GM11168 (cell line): ENCODE results near the gene GREB1.

Experiments used
- in situ Hi-C: fragments of 300-500 bp; cut with MboI; formaldehyde crosslinking; loops from one replicate; pipeline ENCODE4 v1.12.0; 2022; ENCODE audit warnings: low sequenced_read_pairs; ENCODE audit not compliant: unreplicated experiment

GREB1 gene

DNA sequence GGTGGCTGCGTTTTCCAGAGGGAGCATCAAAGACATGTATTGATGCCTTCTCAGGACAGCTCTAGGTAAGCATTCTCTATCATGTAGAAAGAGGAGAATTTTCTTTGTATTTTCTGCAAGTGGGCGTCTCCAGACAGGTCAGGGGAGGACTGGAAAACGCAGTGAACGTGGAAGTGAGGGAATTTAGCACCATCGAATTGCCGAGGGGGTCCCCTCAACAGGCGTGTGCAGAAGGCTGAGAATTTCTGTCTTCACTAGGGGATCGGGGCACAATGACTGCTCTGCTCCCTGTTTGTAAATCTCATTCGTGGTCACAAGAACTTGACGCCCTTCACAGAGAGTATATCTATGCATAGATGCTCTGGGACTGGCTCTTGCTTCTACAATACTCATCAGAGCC, 141.1 kb downstream of the GREB1 start:
- in situ Hi-C loops, result no loop called here

DNA sequence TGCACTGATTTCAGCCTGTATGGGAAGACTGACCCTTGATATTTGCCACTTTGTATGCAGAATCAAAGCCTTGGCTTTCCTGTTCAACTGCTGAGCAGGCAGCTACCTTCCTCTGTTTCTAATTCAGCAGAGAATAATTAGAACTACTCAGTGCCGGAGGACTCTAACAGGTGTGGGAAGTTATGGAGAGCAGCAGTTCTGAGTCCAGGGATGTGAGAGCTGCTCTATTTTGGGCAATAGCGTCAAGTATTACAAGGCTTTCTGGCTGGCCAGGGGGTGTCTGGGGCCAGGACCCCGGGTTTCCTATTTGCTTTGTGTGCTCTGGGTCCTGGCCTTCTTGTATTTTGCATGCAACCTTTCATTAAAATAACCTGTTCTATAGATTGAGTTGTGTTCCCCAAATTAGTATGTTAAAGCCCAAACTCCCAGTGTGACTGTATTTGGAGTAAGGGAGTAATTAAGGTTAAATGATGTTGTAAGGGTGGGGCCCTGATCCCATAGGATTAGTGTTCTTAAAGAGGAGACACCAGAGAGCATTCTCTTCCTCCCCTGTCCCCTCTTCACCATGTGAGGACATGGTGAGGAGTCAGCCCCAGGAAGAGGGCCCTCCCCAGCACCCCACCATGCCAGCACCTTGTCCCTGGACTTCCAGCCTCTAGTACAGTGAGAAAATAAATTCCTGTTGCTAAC, 141.7 kb downstream of the GREB1 start:
- in situ Hi-C loops, result no loop called here

DNA sequence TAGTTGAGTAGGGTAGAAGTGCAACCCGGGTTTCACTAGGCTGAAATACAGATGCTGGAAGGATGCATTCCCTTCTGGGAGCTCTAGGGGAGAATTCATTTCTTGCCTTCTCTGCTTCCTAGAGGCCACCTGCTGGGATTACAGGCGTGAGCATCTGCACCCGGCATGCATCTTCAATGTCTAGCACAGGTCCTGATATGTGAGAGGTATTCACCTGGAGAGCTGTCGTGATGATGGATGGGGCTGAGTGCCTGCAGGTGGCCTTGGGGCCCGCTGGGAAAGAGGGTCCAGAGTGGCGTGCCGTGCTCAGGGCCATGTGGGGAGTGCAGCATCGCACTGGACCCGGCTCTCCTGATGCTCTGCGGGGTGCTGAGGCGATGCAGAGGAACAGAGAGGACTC, 142.8 kb downstream of the GREB1 start:
- in situ Hi-C loops, result no loop called here

DNA sequence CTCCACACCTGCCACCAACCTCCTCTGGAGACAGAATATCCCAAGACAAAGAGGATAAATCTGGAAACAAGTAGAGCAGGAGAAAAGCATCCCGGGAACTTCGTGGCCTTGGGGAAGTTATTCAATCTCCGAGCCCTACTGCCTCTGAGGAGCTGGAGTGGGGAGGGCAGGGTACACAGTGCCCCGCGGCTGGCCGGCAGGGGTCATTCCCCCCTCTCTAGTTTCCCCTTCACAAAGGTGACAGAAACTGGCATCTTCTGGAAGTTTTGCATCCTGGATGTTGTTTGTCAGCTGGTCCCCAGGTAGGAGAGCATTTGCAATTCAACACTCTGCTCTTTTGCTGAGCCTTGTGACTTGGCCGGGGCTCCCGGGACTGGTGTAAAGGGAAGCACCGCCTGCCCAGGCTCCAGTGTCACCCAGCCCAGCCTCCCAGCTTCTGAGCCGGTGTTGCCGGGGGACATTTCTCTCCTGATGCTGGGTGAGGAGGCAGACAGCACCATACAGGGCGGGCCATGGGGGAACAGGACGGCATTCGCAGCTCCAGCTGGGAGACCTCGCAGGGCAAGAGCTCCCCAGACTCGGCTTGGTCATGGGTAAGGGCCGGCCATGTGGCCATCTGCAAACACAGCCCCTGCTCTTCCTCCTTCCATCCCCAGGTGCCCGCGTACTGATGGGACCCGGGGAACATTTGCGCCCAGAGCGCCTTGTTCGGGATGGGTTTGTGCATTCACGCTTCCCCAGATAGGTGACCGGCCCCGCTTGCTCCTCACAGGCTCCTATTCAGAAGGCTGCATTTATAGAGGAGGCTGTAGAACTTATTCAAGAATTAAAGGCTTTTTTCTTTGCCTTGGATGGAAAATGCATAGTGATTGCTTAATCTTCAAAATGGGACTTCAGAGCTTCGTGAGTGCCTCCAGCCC, 143.6 kb downstream of the GREB1 start:
- in situ Hi-C loops, result no loop called here

DNA sequence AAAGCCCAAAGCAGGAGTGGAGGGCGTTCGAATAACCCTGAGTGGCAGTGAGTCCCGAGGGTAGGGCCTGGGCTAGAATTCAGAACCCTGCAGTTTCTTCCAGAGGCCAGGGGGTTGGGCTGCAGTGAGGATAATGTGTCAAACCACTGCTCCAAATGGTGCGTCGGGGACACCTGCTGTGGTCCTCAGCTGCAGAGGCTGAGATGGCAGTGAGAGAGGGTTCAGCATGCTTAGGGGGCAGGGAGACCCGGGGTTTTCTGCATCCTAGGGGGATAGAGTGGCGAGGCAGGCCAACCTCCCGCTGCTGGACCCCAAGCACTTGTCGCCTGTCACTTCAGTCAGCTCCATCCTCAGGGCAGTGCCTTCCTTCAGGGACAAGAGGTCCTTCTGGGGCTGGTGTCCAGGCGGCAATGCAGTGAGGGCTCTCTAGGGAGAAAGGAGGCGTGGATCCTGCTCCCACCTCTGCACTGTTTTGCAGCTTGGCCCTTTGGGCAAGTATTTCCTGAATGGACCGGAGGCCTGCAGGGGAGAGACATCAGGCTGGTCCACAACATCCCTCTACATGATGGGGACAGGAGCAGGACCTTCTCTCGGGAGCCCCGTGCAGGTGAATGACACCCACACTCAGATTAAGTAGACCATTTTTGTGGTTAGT, 144.6 kb downstream of the GREB1 start:
- in situ Hi-C loops, result no loop called here

DNA sequence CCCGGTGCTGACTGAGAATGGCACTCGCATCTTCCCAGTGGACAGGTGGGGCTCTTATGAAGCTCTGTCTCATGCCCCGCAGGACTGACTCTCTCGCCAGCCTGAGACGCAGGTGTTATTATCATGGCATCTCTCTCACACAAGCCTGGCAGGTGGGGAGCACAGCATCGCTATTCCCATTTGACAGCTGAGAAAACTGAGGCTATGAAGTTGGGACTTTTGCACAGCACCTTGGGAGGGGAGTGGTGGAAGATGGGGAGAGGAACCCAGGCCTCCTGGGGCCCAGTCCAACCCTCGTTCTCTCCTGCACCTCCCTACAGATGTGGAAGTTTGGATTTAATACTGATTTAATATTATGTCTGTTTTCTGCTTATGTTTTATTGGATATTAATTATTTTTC, 145.2 kb downstream of the GREB1 start:
- in situ Hi-C loops, result no loop called here

DNA sequence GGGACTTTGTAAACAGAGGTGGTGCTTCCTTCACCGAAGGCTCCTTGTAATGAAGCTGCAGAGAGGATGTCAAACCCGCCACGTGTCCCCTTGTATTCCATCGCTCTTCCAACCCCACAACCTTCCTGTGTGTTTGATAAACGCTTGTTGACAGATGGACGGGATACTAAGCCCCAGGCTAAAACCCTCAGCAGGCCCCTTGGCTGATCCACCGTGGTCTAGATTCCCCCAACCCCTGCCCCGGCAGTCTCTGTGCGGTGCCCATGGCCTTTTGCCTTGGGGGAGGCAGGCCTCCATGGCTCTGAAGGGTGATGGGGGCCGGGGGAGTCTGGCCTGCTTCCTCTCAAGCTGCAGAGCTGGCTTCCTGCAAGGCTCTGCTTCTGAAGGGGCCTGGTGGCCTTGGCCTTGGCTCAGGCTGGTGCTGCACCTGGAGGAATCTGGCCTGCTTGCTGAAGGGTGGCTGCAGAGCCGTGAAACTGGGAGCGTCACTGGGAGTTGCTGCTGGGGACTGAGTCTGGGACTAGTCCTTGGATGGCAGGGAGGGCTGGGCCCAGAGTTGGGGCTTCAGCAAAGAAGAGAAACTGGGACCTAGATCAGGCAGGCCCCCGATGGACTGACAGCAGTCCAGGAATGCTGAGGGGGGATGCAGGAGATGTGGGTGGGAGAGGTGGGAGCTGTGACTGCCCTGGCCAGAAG, 145.8 kb downstream of the GREB1 start:
- in situ Hi-C loops, result no loop called here

DNA sequence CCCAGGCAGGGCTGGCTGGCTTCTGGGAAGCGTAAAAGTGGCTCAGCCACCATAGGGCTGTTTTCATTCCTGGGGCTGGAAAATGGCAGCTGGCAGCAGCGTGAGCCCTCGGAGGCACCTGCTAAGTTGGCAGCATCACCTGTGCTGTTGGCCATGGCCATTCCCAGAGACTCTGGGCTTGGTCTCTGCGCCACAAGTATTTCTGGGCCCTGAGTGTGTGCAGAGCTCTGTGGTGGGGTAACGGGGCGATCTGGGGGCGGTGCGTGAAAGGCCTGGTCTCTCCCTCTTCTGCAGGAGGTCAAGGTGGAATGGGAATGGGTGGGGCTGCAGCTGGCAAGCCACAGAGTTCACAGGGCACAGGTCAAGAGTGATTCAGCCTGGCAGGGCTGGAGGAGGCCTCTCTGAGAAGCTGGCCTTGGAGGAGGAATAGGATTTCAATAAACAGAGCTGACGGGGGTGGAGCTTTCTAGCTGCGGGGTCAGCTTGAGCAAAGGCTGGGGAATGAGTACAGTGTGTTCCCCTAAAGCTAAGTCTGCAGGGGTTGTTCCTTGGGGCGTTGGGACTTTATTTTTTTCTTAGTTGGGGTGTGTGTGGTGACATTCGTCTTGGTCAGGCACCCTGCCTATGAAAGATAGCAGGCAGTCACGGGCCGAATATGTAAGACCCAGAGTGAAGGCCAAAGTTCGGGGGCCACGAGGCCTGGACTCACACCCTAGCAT, 146.5 kb downstream of the GREB1 start:
- in situ Hi-C loops, result no loop called here

DNA sequence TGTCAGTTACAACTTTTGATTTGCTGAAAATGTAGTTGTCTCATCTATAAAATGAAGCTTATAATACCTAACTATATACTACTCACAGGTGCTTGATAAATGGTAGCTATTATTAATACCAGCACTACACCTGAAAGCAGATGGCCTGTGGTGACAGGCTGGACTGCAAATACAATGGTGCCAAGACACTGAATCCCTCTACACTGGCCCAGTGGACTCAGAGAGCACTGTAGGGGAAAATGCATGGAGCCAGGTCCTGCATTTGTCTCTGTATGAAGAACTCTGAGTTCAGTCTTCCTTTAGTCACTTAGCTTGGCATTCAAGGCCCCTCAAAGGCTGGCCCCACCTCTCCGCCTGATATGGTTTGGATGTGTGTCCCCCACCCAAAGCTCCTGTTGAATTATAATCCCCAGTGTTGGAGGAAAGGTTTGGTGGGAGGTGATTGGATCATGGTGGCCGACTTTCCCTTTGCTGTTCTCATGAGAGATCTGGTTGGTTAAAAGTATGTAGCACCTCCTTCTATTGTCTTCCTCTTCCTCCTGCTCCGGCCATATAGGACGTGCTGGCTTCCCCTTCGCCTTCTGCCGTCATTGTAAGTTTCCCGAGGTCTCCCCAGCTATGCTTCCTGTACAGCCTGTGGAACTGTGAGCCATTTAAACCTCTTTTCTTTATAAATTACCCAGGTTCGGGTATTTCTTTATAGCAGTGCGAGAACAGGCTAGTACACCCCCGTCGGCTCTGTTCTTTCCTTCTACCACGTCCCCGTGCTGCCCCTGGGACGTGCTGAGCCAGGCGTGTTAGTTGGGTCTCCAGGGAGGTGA, 147.3 kb downstream of the GREB1 start:
- in situ Hi-C loops, result no loop called here

DNA sequence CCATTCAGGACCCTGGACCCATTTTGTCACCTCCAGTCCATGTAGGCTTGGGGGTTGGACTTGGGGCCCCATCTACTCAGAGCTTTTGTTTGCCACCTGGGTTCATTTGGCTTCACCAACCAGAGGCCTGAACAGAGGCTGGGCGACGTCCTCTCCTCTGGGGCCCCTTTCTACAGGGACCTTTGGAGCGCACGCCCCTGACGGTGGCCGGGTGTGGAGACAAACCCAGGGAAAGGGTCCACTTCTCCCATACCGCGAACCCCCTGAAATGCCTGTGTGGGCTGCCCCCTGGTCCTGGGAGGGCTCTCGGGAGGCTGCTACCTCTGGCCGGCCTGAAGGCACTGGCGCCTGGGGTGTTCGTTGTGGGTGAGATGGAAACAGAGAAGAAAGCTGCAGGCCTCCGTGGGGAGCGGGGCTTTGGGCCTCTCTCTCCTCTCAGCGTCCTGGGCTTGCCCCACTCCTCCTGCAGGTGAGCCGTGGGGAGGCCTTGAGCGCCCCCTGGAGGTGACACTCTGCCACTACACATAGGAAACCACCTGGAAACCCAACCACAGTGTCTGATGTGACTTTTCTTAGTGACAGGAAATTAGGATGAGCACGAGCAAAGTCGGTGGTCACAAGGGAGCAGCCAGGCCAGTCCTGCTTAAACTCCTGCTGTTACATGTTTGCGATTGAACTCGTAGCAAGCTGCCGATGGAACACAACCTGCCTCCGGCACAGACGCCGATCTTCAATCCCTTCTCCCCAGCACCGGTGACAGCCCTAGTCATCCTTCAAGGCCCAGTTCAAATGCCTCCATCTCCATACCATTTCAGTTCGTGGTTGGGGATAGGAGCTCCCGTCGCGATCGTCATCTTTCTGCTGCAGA, 148.1 kb downstream of the GREB1 start:
- in situ Hi-C loops, result no loop called here

DNA sequence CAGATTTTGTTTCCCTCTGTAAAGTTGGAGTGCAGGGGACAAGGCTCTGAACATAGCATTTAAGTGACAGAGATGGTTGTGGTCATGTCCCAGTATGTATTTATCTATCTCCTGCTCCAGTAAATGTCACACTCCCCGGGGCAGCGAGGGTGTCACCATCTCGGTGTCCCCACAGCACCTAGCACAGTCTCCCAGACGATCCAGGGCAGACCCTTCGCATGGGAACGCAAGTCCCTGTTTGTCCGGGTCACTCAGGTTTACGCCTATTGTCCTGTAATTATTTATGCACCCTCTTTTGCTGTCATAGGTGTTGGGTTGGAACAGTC, 148.7 kb downstream of the GREB1 start:
- in situ Hi-C loops, result no loop called here

DNA sequence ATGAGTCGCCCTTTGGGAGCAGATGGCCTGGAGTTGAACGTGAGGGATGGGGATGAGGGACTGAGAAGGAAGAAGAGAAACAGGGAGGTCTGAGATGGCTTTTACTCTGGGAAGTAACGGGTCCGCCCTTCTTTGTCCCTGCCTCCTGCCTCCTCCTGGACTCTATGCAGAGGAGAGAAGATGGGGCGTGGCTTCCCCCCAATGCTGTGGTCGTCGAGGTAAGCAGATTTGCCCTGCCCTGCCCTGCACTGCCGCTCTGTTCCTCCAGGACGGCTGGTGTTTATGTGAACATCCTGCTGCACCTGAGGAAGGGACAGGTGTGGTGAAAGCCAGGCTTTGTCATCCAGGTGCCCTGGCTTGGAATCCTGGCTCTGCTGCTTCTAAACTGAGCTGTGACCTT, 149.6 kb downstream of the GREB1 start:
- in situ Hi-C loops, result no loop called here

DNA sequence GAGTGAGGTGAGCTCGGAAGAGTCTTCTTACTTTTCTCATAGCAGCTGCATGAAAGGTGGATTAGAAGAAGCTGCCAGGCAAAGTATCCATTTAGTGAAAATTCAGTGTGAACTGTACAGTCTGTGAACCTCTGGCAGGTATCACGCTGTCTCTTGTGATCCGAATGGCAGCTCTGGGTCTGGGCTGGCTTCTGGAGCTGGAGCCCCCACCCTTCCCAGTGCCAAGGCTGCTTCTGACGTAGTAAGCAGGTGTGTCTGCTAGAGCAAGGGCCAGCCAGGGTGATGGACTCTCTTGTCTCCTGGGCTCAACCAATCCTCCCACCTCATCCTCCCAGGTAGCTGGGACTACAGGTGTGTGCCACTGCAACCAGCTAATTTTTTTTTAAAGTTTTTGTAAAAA, 150.1 kb downstream of the GREB1 start:
- in situ Hi-C loops, result no loop called here

DNA sequence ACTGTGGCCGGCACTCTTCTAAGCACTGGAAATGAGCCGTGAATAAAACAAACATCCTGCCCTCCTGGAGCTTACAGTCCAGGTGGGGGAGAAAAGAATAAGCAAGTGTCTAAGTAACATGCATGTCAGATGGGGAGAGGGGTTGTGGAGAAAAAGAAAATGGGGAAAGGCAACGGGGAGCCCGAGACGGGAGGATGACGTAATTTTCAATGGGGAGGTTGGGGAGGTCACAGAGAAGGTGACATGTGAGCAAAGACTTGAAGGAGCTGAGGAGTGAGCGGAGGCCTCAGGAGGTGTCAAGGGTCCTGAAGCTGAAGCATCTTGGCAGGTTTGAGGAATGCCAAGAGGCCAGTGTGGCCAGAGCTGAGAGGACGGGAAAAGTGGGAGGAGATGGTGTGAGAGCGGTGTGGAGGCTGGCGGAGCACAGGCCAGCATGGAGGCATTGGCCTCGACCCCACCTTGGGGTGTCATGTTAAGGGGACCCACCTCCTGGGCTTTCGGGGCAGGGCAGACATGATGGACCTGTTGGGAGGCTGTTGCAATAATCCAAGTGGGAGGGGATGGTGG, 151.1 kb downstream of the GREB1 start:
- in situ Hi-C loops, result no loop called here

DNA sequence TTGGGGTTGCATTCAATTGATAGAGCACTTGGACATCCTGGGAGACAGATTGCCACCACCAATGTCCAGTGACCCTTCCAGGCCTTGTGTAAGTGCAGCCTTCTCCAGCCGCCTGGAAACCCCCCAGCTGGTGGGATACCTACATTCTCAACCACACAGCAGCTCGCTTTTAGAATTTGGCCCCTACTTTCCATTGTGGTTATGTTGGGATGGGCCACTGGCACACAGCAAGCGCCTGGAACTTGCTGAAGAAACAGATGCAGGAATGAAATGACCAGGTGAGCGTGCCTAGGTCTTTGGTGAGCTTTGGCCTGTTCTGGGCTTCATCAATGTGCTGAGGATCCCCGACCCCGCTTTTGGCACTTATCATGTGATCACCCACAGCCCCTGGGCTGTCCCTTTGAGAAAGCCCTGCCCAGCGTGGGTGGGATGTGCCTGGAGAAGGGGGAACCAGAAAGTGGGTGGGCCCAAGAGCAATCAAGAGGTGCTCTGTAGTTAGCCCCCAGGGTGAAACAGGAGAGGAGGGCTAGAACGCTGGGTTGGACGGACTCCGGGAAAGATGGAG, 152.1 kb downstream of the GREB1 start:
- in situ Hi-C loops, result no loop called here

DNA sequence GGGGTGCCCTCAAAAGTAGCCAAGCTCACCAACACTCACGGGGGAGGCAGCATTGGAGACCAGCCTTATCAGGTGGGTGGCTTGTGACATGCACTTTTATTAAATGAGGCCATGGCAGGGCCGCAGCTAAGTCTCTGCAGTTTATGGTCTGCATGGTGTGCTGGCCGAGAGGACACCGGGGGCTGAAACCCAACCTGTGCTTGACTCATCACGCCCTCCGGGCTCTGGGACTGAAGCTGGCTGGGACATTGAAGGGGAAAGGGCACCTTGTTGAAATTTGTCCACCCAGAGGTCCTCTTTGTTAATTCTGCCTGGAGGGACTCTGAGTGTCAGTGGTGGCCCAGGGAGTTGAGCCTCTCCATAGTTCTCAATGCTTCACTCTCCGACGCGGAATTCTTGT, 153.9 kb downstream of the GREB1 start:
- in situ Hi-C loops, result no loop called here

DNA sequence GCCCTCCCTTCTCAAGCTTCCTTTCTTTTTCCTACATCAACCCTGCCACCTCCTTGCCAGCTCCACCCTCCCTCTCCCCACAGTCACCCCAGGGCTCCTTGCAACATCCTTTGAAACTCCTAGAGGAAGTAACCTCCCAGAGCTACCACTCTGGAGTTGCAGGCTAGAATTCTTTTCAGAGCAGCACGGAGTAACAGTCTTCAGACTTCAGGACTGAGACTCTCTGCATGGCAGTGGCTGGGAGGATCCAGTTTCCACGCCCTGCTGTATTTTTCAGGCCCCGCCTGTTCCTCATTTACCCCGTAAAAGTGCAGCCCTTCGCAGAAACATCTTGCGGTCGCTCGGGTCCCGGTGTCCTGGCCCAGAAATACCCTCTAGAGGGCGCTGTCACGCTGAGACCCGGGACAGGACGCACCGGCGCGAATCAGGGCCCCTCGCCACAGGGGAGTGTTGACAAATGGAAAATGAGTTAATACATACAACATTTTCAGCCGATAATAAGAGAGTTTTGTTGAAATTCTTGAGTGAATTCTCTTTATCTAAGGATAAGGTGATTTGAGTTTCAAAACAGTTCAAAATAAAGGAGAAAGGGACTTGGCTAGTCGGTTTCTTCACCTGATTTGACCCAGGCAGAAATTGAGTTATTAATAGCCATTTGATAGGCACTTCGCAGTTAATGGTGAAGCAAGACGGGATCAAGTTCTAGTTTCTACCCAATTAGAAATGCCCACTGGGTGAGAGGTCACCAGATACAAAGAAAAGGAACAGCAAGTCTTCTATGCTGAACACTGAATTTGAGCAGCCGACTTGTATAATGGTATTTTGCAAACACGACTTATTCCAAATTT, 154.6 kb downstream of the GREB1 start:
- in situ Hi-C loops, result no loop called here
